Activated T-helper 2 cell treated with anti-CD3 and anti-CD28 coated beads, Interferon-gamma antibody, Interleukin-2, Interleukin-4, amounts not matched to agents 10 μg/mL and 5 μg/mL and 100 μg/mL, durations not matched to agents 14 hours and 24 hours and 36 hours (primary cell): ENCODE results near the gene GPC5. TPM values are rescaled to one million over a fixed set of nuclear protein-coding genes. Genes with fewer than 3 reads are reported as not detected.

ENCODE experiments used
- DNase-seq: peaks from one replicate; pipeline ENCODE4 v3.0.0; 2021; ENCODE audit warnings: low spot score
- H3K27ac Mint-ChIP-seq: one replicate; pipeline ENCODE4 v1.8.0; 2021; ENCODE audit warnings: mixed read lengths
- H3K27me3 Mint-ChIP-seq: one replicate; pipeline ENCODE4 v1.8.0; 2021; ENCODE audit warnings: low read depth, mixed read lengths
- H3K36me3 Mint-ChIP-seq: one replicate; pipeline ENCODE4 v1.8.0; 2021; ENCODE audit warnings: low read depth, mixed read lengths
- H3K4me1 Mint-ChIP-seq: one replicate; pipeline ENCODE4 v1.8.0; 2021; ENCODE audit warnings: low read depth, mixed read lengths
- H3K4me3 Mint-ChIP-seq: one replicate; pipeline ENCODE4 v1.8.0; 2021; ENCODE audit warnings: low read depth, mild to moderate bottlenecking, moderate library complexity, mixed read lengths
- H3K9me3 Mint-ChIP-seq: one replicate; pipeline ENCODE4 v1.8.0; 2021; ENCODE audit warnings: mixed read lengths
- intact Hi-C: fragments of 100-400 bp; cut with micrococcal nuclease; formaldehyde crosslinking; loops from one replicate; pipeline ENCODE4 v1.15.1; 2023
- total RNA-seq: library from RNA; stranded (reverse); gene quantifications from 2 replicates; pipeline ENCODE4 v1.2.3, GENCODE V29; 2022

Gene GPC5
- total RNA-seq, 1 donor from 2014 or later = 0.57 TPM

- H3K9me3 Mint-ChIP-seq = no peaks in the 10 kb centered on the region
- DNase-seq = no peak
- intact Hi-C loops = no loop called here
- no peaks in the 10 kb centered on the region for H3K4me1 Mint-ChIP-seq
- no peaks in the 10 kb centered on the region for H3K36me3 Mint-ChIP-seq
- no peak overlapping the region for H3K4me3 Mint-ChIP-seq
- no peaks in the 10 kb centered on the region for H3K27me3 Mint-ChIP-seq
- no peak overlapping the region for H3K27ac Mint-ChIP-seq
Observed at GRCh38 chr13:91595677-91596076, 197.3 kb downstream of the GPC5 start.

GRCh38 chr13:91596842-91597241, 198.4 kb downstream of the GPC5 start:
- intact Hi-C loops = no loop called here
- no peak overlapping the region for H3K4me3 Mint-ChIP-seq
- no peaks in the 10 kb centered on the region for H3K4me1 Mint-ChIP-seq

GRCh38 chr13:91598655-91599054, 200.2 kb downstream of the GPC5 start:
- Mint-ChIP-seq H3K4me3 (no peak overlapping the region), H3K27me3 (no peaks in the 10 kb centered on the region), H3K9me3 (no peaks in the 10 kb centered on the region), H3K36me3 (no peaks in the 10 kb centered on the region), H3K27ac (no peak overlapping the region), H3K4me1 (no peaks in the 10 kb centered on the region)
- no peak for DNase-seq
- intact Hi-C loops = no loop called here

More at GRCh38 chr13:91596842-91597241, 198.4 kb downstream of the GPC5 start:
- no peaks in the 10 kb centered on the region for H3K36me3 Mint-ChIP-seq
- H3K27ac Mint-ChIP-seq = no peak overlapping the region
- no peak for DNase-seq
- no peaks in the 10 kb centered on the region for H3K9me3 Mint-ChIP-seq
- H3K27me3 Mint-ChIP-seq = no peaks in the 10 kb centered on the region

- Mint-ChIP-seq H3K27me3 (no peaks in the 10 kb centered on the region), H3K4me3 (no peak overlapping the region), H3K36me3 (no peaks in the 10 kb centered on the region), H3K4me1 (no peaks in the 10 kb centered on the region), H3K9me3 (no peaks in the 10 kb centered on the region), H3K27ac (no peak overlapping the region)
- no peak for DNase-seq
- intact Hi-C loops = no loop called here
Observed at GRCh38 chr13:91601273-91601672, 202.9 kb downstream of the GPC5 start.

GRCh38 chr13:91601807-91602206, 203.4 kb downstream of the GPC5 start:
- Mint-ChIP-seq H3K4me1 (no peaks in the 10 kb centered on the region), H3K27me3 (no peaks in the 10 kb centered on the region), H3K9me3 (no peaks in the 10 kb centered on the region), H3K36me3 (no peaks in the 10 kb centered on the region), H3K27ac (no peak overlapping the region), H3K4me3 (no peak overlapping the region)
- DNase-seq = no peak
- intact Hi-C loops = no loop called here

- no peak overlapping the region for H3K4me3 Mint-ChIP-seq
- no peaks in the 10 kb centered on the region for H3K36me3 Mint-ChIP-seq
- no peak for DNase-seq
- H3K9me3 Mint-ChIP-seq = no peaks in the 10 kb centered on the region
- intact Hi-C loops = no loop called here
- H3K27ac Mint-ChIP-seq = no peak overlapping the region
- no peaks in the 10 kb centered on the region for H3K27me3 Mint-ChIP-seq
- H3K4me1 Mint-ChIP-seq = no peaks in the 10 kb centered on the region
Observed at GRCh38 chr13:91609353-91609752, 210.9 kb downstream of the GPC5 start.

- no peaks in the 10 kb centered on the region for H3K36me3 Mint-ChIP-seq
- no peaks in the 10 kb centered on the region for H3K9me3 Mint-ChIP-seq
- H3K4me1 Mint-ChIP-seq = no peaks in the 10 kb centered on the region
- DNase-seq = no peak
- intact Hi-C loops = no loop called here
- H3K27me3 Mint-ChIP-seq = no peaks in the 10 kb centered on the region
- H3K4me3 Mint-ChIP-seq = no peak overlapping the region
- H3K27ac Mint-ChIP-seq = no peak overlapping the region
Observed at GRCh38 chr13:91618315-91618714, 219.9 kb downstream of the GPC5 start.

- intact Hi-C loops = no loop called here
- Mint-ChIP-seq H3K27me3 (no peaks in the 10 kb centered on the region), H3K4me1 (no peaks in the 10 kb centered on the region), H3K9me3 (no peaks in the 10 kb centered on the region), H3K27ac (no peak overlapping the region), H3K4me3 (no peak overlapping the region), H3K36me3 (no peaks in the 10 kb centered on the region)
- DNase-seq = no peak
Observed at GRCh38 chr13:91620670-91621141, 222.3 kb downstream of the GPC5 start.

GRCh38 chr13:91621161-91621560, 222.7 kb downstream of the GPC5 start:
- no peaks in the 10 kb centered on the region for H3K36me3 Mint-ChIP-seq
- DNase-seq = no peak
- intact Hi-C loops = no loop called here
- H3K27me3 Mint-ChIP-seq = no peaks in the 10 kb centered on the region
- H3K9me3 Mint-ChIP-seq = no peaks in the 10 kb centered on the region
- no peak overlapping the region for H3K4me3 Mint-ChIP-seq
- no peaks in the 10 kb centered on the region for H3K4me1 Mint-ChIP-seq
- H3K27ac Mint-ChIP-seq = no peak overlapping the region

- intact Hi-C loops = no loop called here
- H3K9me3 Mint-ChIP-seq = no peaks in the 10 kb centered on the region
- no peak overlapping the region for H3K27ac Mint-ChIP-seq
- DNase-seq = no peak
- H3K36me3 Mint-ChIP-seq = no peaks in the 10 kb centered on the region
- no peak overlapping the region for H3K4me3 Mint-ChIP-seq
- H3K4me1 Mint-ChIP-seq = no peaks in the 10 kb centered on the region
- H3K27me3 Mint-ChIP-seq = no peaks in the 10 kb centered on the region
Observed at GRCh38 chr13:91621963-91622362, 223.5 kb downstream of the GPC5 start.

GRCh38 chr13:91622778-91623550, 224.5 kb downstream of the GPC5 start:
- Mint-ChIP-seq H3K4me3 (no peak overlapping the region), H3K27ac (no peak overlapping the region), H3K27me3 (no peaks in the 10 kb centered on the region), H3K9me3 (no peaks in the 10 kb centered on the region), H3K4me1 (no peaks in the 10 kb centered on the region), H3K36me3 (no peaks in the 10 kb centered on the region)
- DNase-seq = no peak
- intact Hi-C loops = no loop called here

- H3K4me1 Mint-ChIP-seq = no peaks in the 10 kb centered on the region
- no peak overlapping the region for H3K27ac Mint-ChIP-seq
- H3K36me3 Mint-ChIP-seq = no peaks in the 10 kb centered on the region
- no peak overlapping the region for H3K4me3 Mint-ChIP-seq
- DNase-seq = no peak
- intact Hi-C loops = no loop called here
- no peaks in the 10 kb centered on the region for H3K27me3 Mint-ChIP-seq
- no peaks in the 10 kb centered on the region for H3K9me3 Mint-ChIP-seq
Observed at GRCh38 chr13:91627952-91628739, 229.7 kb downstream of the GPC5 start.

GRCh38 chr13:91630946-91631345, 232.5 kb downstream of the GPC5 start:
- no peak for DNase-seq
- intact Hi-C loops = no loop called here
- H3K27ac Mint-ChIP-seq = no peak overlapping the region
- no peaks in the 10 kb centered on the region for H3K36me3 Mint-ChIP-seq
- H3K4me3 Mint-ChIP-seq = no peak overlapping the region
- no peaks in the 10 kb centered on the region for H3K9me3 Mint-ChIP-seq
- no peaks in the 10 kb centered on the region for H3K27me3 Mint-ChIP-seq
- no peaks in the 10 kb centered on the region for H3K4me1 Mint-ChIP-seq
